GM12865 (cell line): Measurements from ENCODE around the gene TCEAL3.

ENCODE experiments used
- DNase-seq: peaks from one replicate; pipeline ENCODE4 v3.0.0; 2010; ENCODE audit warnings: low read depth
- H3K4me3 ChIP-seq: 2 replicates; pipeline ENCODE4 v1.5.1; 2011; ENCODE audit warnings: mild to moderate bottlenecking, low read depth, low read length, control low read depth
- CTCF ChIP-seq: IDR thresholded peaks from 2 replicates; pipeline ENCODE4 v1.5.1; 2011; ENCODE audit warnings: low read length, control low read depth, low read depth, inconsistent platforms; ENCODE audit not compliant: insufficient read depth; ENCODE audit errors: missing control alignments

Gene TCEAL3

GRCh38 chrX:103626855-103627254, 19.1 kb downstream of the TCEAL3 start:
- no peak for TF ChIP-seq CTCF
- H3K4me3 ChIP-seq = no peak overlapping the region
- no peak for DNase-seq

GRCh38 chrX:103628386-103629317, 20.9 kb downstream of the TCEAL3 start, which contains the start of gene TCEAL1:
Gene TCEAL1, plus strand, starts transcription at chrX:103628975. Its CDS starts 942 bp downstream, at chrX:103629917.
- TF ChIP-seq CTCF = no peak
- DNase-seq = peak; percentile 72
- H3K4me3 ChIP-seq = peak within 1 kb of the TSS; percentile 72

- peak; percentile 54 for DNase-seq
- no peak for TF ChIP-seq CTCF
- H3K4me3 ChIP-seq = peak overlapping the region; percentile 72
Observed at GRCh38 chrX:103629318-103630170, 21.8 kb downstream of the TCEAL3 start.

- DNase-seq = no peak
- peak overlapping the region; percentile 72 for H3K4me3 ChIP-seq
- no peak for TF ChIP-seq CTCF
Observed at GRCh38 chrX:103630171-103630511, 22.4 kb downstream of the TCEAL3 start.

GRCh38 chrX:103631145-103631544, 23.4 kb downstream of the TCEAL3 start:
- H3K4me3 ChIP-seq = no peak overlapping the region
- no peak for TF ChIP-seq CTCF
- no peak for DNase-seq

- no peak overlapping the region for H3K4me3 ChIP-seq
- DNase-seq = no peak
- no peak for TF ChIP-seq CTCF
Observed at GRCh38 chrX:103635436-103635835, 27.7 kb downstream of the TCEAL3 start.
